Activated CD4-positive, alpha-beta T cell treated with anti-CD3 and anti-CD28 coated beads, Interleukin-2, amount 50 U/mL, for 16 hours (primary cell): ENCODE results near the gene NRDE2.

Experiments used
- DNase-seq: peaks from one replicate; pipeline ENCODE4 v3.0.0-alpha.2; 2020

Gene NRDE2

GRCh38 chr14:90294872-90295271 is 36.9 kb downstream of the NRDE2 start:
- DNase-seq, result no peak

DNA sequence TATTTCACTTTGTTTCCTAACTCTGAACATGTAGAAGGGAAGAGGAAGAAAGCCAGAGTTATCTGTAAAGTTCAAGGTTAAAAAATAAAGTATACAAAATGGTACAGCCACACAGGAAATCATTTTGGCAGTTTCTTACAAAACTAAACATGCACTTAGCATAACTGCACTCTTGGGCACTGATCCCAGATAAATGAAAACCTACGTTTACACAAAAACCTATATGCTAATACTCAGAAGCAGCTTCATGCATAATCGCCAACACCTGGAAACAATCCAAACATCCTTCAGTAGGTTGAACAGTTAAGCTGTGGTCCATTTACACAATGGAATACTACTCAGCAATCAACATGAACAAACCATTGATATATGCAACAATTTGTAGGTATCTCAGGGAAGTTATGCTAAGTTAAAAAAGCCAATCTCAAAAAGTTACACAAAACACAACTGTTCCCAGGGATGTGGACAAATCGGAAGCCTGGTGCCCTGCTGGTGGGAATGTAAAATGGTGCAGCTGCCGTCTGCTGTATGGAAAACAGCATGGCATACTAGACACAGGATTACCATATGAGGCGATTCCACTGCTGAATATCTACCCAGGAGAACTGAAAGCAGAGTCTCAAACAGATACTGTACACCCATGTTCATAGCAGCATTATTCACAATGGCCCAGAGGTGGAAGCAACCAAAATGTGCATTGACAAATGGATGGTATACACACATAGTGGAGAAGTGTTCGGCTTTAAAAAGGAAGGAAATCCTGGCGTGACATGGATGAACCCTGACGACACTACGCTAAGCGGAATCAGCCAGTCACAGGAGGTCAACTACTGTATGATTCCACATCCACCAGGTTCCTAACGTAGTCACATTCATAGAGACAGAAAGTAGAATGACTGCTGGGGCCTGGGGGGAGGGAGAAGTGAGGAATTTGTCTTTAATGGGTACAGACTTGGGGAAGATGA is 37.7 kb downstream of the NRDE2 start:
- DNase-seq, result no peak

GRCh38 chr14:90291699-90292098 is 40.0 kb downstream of the NRDE2 start:
- DNase-seq, result no peak

DNA sequence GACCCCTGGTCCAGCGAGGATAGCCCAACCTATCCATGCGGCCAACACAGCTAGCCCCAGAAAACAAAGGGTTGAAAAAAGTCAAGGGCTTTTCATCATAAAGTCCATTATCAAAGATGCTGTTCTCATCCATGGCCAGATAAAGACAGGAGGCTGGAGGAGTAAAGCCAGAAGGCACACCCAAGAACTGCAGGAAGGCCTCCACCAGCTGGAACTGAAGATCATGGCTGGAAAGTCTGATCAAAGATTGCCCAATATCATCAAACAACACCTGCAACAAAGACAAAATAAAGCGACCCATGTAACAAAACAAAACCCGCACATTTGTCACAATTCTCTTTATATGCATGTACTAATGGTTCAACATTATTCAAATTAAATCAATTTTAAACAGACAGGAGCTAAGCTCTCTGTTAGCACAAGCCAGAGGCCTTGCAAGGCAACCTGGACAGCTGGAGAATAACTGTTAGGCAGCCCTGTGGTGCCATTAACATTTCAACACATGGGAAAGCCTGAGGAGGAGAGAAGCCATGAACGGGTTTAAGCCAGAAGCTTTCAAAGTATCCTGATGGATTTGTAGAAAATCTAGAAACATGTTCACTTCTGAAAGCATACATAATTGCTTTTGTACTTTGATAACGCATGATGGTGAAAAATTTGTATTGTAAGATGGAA is 41.3 kb downstream of the NRDE2 start:
- no peak for DNase-seq

DNA sequence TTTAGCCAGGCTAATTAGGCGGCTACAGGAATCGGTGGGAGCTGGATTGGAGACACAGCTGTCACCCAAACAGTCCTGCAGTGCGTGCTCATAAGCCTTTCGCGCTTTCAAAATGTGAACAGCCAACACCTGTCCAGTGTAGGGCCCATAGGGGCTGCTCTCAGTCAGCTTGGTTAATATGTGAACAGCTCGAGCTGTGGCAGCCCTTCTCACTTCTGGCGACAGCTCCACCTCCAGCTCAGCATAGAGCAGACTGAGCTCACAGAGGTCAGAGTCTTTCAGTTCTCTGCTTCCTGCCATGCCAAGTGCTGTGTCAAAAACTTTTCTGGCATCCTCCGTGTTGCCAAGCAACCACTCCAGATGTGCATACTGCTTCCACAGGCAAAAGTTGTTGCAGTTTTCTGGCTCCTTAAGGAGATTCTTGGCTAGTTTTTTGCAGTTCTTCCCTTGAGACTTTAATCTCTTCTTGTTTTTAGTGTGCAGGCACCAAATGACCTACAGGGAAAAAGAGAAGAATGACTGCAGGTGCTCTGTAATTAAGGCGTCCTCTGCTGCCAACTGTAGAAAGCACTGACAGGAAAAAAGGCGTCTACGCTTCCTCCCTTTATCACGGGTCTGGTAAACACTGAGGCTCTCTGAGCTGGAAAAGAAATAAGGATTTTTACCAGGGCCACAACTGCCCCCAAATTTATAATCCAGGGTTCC is 42.9 kb downstream of the NRDE2 start:
- DNase-seq, result no peak

DNA sequence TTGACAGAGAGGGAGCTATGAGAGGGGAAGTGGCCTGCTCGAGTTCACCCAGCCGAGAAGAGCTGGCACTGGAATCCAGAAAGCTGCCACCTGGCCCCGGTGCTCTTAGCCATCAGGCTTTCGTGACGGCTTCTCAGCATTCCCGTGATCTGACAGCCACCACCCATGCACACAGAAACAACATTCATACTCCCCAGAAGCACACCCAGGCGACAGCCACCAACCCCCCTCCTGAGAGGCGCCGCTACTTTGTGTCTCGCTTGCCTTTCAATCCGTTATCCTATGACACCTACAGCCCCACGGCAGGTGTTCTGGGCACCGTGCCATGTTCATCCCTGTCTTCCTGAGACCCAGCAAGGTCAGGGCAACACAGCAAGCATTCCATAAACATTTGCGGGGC is 44.0 kb downstream of the NRDE2 start:
- DNase-seq, result no peak

GRCh38 chr14:90281756-90282155 is 50.0 kb downstream of the NRDE2 start:
- no peak for DNase-seq

GRCh38 chr14:90281261-90281660 is 50.5 kb downstream of the NRDE2 start:
- DNase-seq, result no peak

- DNase-seq, result no peak
Observed at GRCh38 chr14:90280096-90280495, 51.6 kb downstream of the NRDE2 start.

GRCh38 chr14:90278199-90279175 is 53.3 kb downstream of the NRDE2 start:
- DNase-seq, result no peak

DNA sequence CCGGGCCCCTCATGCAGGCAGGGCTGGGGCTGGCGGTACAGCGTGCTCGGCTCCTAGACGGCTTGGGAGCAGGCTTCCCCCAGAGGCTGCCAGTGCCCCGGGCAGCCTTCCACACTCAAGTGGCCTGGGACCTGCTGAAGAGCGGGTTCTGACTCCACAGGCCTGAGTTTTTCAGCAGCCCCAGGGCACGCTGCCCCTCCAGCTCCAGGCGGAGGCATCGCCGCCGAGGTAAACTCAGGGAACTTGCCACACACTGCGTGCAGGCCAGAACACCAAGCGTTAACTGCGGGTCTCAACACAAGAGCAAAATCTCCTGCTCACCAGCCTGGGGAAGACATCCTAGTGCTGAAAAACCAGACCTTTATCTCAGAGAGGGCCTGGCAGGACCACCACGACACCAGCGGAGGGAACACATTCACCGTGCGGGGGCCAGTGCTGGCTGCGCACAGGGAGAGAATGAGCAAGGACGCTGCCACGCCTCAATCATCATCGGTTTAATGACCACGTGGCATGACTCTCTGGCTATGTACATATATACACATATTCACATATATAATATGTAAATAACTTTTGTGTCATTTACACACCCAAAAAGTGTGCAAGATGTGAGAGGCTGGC is 54.1 kb downstream of the NRDE2 start:
- no peak for DNase-seq

GRCh38 chr14:90276646-90277367 is 54.9 kb downstream of the NRDE2 start:
- peak; percentile 31 for DNase-seq

- peak; percentile 41 for DNase-seq
Observed at GRCh38 chr14:90275820-90276219, 55.9 kb downstream of the NRDE2 start.

DNA sequence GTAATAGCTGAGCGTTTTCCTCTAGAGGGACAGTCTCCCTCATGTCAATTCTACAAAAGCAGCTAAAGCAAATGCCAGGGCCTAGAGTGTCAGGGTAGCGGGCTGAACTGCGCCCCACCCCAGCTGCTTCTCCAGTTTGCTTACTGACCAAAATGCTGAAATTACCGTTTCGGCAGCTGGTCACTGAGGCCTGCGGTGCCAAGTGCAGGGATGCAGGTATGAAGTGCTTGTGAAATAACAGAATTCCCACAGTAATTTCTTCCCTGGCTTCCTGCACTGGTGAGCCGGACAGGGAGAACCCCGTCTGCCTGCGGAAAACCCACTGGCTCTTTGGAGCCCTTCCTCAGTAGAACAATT is 56.3 kb downstream of the NRDE2 start:
- DNase-seq, result no peak

GRCh38 chr14:90274808-90275457 is 56.8 kb downstream of the NRDE2 start:
- peak; percentile 37 for DNase-seq

DNA sequence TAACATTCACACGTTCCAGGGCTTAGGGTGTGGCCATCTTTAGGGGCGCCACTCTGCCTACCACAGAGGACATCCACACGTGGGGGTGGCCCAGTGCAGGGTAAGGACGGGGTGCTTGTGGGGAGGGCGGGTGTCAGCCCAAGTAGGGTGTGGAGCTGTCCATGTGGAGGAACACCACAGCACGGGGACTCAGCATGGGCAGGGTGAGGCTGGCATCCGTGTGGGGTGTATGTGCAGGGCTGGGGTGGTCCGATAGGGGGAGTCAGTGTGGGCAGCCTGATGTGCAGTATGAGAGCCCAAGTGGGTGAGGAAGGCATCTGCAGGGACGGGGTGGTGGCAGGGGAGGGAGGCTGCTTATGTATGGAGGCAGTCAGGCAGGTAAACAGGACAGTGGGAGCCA is 57.7 kb downstream of the NRDE2 start:
- DNase-seq, result no peak

- DNase-seq, result no peak
Observed at GRCh38 chr14:90273532-90273931, 58.2 kb downstream of the NRDE2 start.

DNA sequence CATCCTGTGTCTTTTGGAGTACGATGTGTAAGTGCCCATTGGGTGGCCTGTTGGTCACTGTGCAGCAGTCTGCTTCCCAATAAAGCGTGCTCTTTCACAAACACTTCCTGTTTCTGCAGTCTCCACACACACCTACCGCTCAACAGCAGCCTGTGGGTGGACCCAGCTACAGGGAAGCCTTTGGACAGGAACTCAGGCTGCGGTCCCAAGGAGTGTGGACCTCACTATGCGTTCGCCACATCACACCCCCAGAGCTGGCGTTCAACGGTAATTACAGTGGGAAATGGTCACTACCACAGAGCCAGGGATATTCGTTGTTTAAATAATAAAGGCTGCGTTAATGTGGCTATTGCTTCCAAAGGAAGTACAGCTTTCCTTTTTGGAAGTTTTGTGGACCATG is 59.2 kb downstream of the NRDE2 start:
- no peak for DNase-seq

GRCh38 chr14:90268420-90268819 is 63.3 kb downstream of the NRDE2 start:
- DNase-seq, result no peak

GRCh38 chr14:90266441-90267154 is 65.1 kb downstream of the NRDE2 start:
- DNase-seq, result no peak
